Activated T-helper 2 cell treated with anti-CD3 and anti-CD28 coated beads, Interferon-gamma antibody, Interleukin-2, Interleukin-4, amounts not matched to agents 10 μg/mL and 5 μg/mL and 100 μg/mL, durations not matched to agents 14 hours and 24 hours and 36 hours (primary cell): ENCODE measurements around the gene SLC1A5. TPM values are rescaled to one million over a fixed set of nuclear protein-coding genes. Genes with fewer than 3 reads are reported as not detected.
"Not testable (repeated sequence)": the region's sequence is repeated elsewhere in the genome, so short reads cannot be mapped to it uniquely, and the experiment has no call there.

Experiments used
- DNase-seq: peaks from one replicate; pipeline ENCODE4 v3.0.0; 2021; ENCODE audit warnings: low spot score
- H3K27ac Mint-ChIP-seq: one replicate; pipeline ENCODE4 v1.8.0; 2021; ENCODE audit warnings: mixed read lengths
- H3K27me3 Mint-ChIP-seq: one replicate; pipeline ENCODE4 v1.8.0; 2021; ENCODE audit warnings: low read depth, mixed read lengths
- H3K36me3 Mint-ChIP-seq: one replicate; pipeline ENCODE4 v1.8.0; 2021; ENCODE audit warnings: low read depth, mixed read lengths
- H3K4me1 Mint-ChIP-seq: one replicate; pipeline ENCODE4 v1.8.0; 2021; ENCODE audit warnings: low read depth, mixed read lengths
- H3K4me3 Mint-ChIP-seq: one replicate; pipeline ENCODE4 v1.8.0; 2021; ENCODE audit warnings: low read depth, mild to moderate bottlenecking, moderate library complexity, mixed read lengths
- H3K9me3 Mint-ChIP-seq: one replicate; pipeline ENCODE4 v1.8.0; 2021; ENCODE audit warnings: mixed read lengths
- intact Hi-C: fragments of 100-400 bp; cut with micrococcal nuclease; formaldehyde crosslinking; loops from one replicate; pipeline ENCODE4 v1.15.1; 2023
- total RNA-seq: library from RNA; stranded (reverse); gene quantifications from 2 replicates; pipeline ENCODE4 v1.2.3, GENCODE V29; 2022

SLC1A5 gene
- total RNA-seq, 1 donor from 2014 or later, result 203 TPM

DNA sequence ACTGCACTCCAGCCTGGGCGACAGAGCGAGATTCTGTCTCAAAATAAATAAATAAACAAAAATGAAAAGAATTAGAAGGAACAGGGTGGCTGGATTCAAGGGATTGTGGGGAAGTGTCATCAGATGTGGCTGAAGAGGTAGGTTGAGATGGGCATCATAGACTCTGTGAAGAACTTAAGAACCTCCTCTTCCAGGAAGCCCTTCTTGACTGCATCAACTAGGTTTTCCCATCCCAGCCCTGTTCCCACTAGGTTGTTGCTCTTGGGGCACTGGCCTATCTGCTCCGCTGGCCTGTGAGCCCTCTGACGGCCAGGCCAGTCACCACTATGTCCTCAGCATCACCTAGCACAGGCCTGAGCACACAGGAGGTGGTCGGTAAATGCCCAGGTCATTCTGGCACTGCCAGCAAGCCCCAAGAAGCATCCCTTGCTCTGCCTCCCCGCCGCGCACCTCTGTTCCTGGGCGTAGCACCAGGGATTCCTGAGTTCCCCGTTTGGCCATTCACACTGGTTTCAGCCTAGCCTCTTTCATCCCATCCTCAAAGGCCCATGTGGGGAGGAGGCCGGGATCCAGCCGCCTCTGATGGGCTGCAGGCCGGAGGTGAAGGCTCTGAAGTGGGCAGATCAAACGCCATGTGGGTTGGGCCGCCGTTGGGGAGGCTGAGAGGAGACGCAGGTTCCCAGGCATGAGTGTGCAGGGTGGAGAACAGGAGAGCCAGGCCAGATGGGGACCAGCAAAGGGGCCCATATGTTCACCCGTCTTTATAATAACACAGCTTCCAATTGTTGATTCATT is 27.6 kb upstream of the SLC1A5 start:
- no peak overlapping the region for H3K4me3 Mint-ChIP-seq
- H3K9me3 Mint-ChIP-seq, result no peaks in the 10 kb centered on the region
- intact Hi-C loops, result no loop called here
- H3K36me3 Mint-ChIP-seq, result no peaks in the 10 kb centered on the region
- DNase-seq, result no peak
- H3K27ac Mint-ChIP-seq, result no peak overlapping the region
- H3K4me1 Mint-ChIP-seq, result peaks cover 18% of the 10 kb centered on the region
- no peaks in the 10 kb centered on the region for H3K27me3 Mint-ChIP-seq

GRCh38 chr19:46813839-46814358 is 25.5 kb upstream of the SLC1A5 start:
- Mint-ChIP-seq H3K9me3 (no peaks in the 10 kb centered on the region), H3K36me3 (no peaks in the 10 kb centered on the region), H3K4me3 (no peak overlapping the region), H3K4me1 (peaks cover under 1% of the 10 kb centered on the region), H3K27me3 (no peaks in the 10 kb centered on the region), H3K27ac (no peak overlapping the region)
- intact Hi-C loops, result no loop called here
- DNase-seq, result no peak

- no peaks in the 10 kb centered on the region for H3K36me3 Mint-ChIP-seq
- no peak overlapping the region for H3K4me3 Mint-ChIP-seq
- H3K9me3 Mint-ChIP-seq, result no peaks in the 10 kb centered on the region
- no peaks in the 10 kb centered on the region for H3K27me3 Mint-ChIP-seq
- no peaks in the 10 kb centered on the region for H3K4me1 Mint-ChIP-seq
- intact Hi-C loops, result no loop called here
- H3K27ac Mint-ChIP-seq, result no peak overlapping the region
- DNase-seq, result no peak
Observed at GRCh38 chr19:46812977-46813838, 24.8 kb upstream of the SLC1A5 start.

GRCh38 chr19:46809534-46810272 is 21.3 kb upstream of the SLC1A5 start:
- Mint-ChIP-seq H3K4me1 (no peaks in the 10 kb centered on the region), H3K27ac (no peak overlapping the region), H3K36me3 (no peaks in the 10 kb centered on the region)

GRCh38 chr19:46806656-46807055 is 18.3 kb upstream of the SLC1A5 start:
- H3K4me1 Mint-ChIP-seq, result no peaks in the 10 kb centered on the region
- intact Hi-C loops, result no loop called here
- DNase-seq, result no peak
- H3K27ac Mint-ChIP-seq, result no peak overlapping the region
- no peak overlapping the region for H3K4me3 Mint-ChIP-seq
- H3K9me3 Mint-ChIP-seq, result no peaks in the 10 kb centered on the region
- H3K36me3 Mint-ChIP-seq, result no peaks in the 10 kb centered on the region
- H3K27me3 Mint-ChIP-seq, result peaks cover 3% of the 10 kb centered on the region

More at GRCh38 chr19:46809534-46810272, 21.3 kb upstream of the SLC1A5 start:
- no peak for DNase-seq
- Mint-ChIP-seq H3K9me3 (no peaks in the 10 kb centered on the region), H3K27me3 (peaks cover 3% of the 10 kb centered on the region), H3K4me3 (no peak overlapping the region)
- intact Hi-C loops, result no loop called here

GRCh38 chr19:46804432-46804831 is 16.0 kb upstream of the SLC1A5 start:
- H3K27ac Mint-ChIP-seq, H3K36me3 Mint-ChIP-seq, intact Hi-C loops, DNase-seq, H3K9me3 Mint-ChIP-seq, H3K4me3 Mint-ChIP-seq, H3K27me3 Mint-ChIP-seq, H3K4me1 Mint-ChIP-seq: not testable (repeated sequence)

- Mint-ChIP-seq H3K36me3 (no peaks in the 10 kb centered on the region), H3K4me1 (no peaks in the 10 kb centered on the region), H3K27ac (no peak overlapping the region), H3K4me3 (no peak overlapping the region), H3K27me3 (peaks cover 5% of the 10 kb centered on the region), H3K9me3 (no peaks in the 10 kb centered on the region)
- intact Hi-C loops, result no loop called here
- no peak for DNase-seq
Observed at GRCh38 chr19:46803555-46803954, 15.2 kb upstream of the SLC1A5 start.

DNA sequence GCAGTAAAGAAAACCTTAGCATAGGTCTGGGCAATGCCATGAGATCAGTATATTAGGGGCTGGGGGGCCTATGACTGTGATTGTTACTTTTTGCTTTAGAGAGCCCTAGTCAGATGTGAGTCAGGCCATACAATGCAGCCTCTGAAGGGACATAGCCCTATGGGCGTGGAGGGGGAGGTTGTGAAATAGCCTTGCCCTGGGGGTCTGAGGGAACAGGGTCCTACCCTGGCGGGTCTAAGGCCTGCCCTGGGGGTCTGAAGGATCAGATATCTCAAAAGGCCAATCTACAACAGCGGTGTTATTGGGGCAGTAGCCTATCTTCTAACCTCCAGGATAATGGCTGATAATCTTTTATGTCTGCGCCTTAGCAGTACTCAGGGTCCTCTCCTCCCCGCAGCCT is 13.8 kb upstream of the SLC1A5 start:
- Mint-ChIP-seq H3K4me3 (no peak overlapping the region), H3K36me3 (no peaks in the 10 kb centered on the region), H3K27me3 (peaks cover 7% of the 10 kb centered on the region), H3K4me1 (no peaks in the 10 kb centered on the region), H3K9me3 (no peaks in the 10 kb centered on the region), H3K27ac (no peak overlapping the region)
- DNase-seq, result no peak
- intact Hi-C loops, result no loop called here

- no peak for DNase-seq
- Mint-ChIP-seq H3K27ac (no peak overlapping the region), H3K4me1 (no peaks in the 10 kb centered on the region), H3K4me3 (no peak overlapping the region), H3K36me3 (no peaks in the 10 kb centered on the region), H3K9me3 (no peaks in the 10 kb centered on the region), H3K27me3 (peaks cover 4% of the 10 kb centered on the region)
- intact Hi-C loops, result no loop called here
Observed at GRCh38 chr19:46798713-46799112, 10.3 kb upstream of the SLC1A5 start.

DNA sequence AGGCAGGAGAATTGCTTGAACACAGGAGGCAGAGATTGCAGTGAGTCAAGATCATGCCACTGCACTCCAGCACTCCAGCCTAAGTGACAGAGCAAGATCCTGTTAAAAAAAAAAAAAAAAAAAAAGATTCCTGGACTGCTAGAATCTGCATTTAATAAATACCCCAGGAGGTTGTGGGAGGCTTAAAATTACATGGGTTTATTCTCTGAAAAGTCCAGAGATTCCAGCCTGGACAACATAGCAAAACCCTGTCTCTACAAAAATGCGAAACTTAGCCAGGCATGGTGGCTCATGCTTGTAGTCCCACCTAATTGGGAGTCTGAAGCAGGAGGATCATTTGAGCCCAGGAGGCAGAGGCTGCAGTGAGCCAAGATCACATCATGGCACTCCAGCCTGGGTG is 9.5 kb upstream of the SLC1A5 start:
- Mint-ChIP-seq H3K27ac (no peak overlapping the region), H3K4me1 (no peaks in the 10 kb centered on the region), H3K36me3 (no peaks in the 10 kb centered on the region), H3K9me3 (no peaks in the 10 kb centered on the region), H3K4me3 (no peak overlapping the region), H3K27me3 (peaks cover 4% of the 10 kb centered on the region)
- DNase-seq, result no peak
- intact Hi-C loops, result no loop called here

- intact Hi-C loops, result no loop called here
- DNase-seq, result peak; percentile 49
- H3K27me3 Mint-ChIP-seq, result no peaks in the 10 kb centered on the region
- no peaks in the 10 kb centered on the region for H3K9me3 Mint-ChIP-seq
- peaks cover 20% of the 10 kb centered on the region for H3K4me1 Mint-ChIP-seq
- no peak overlapping the region for H3K4me3 Mint-ChIP-seq
- peaks cover 3% of the 10 kb centered on the region for H3K36me3 Mint-ChIP-seq
- peak overlapping the region; percentile 76 for H3K27ac Mint-ChIP-seq
Observed at GRCh38 chr19:46791944-46792343, 3.5 kb upstream of the SLC1A5 start.

- Mint-ChIP-seq H3K27ac (peak overlapping the region; percentile 12), H3K9me3 (no peaks in the 10 kb centered on the region), H3K27me3 (no peaks in the 10 kb centered on the region), H3K36me3 (peaks cover 29% of the 10 kb centered on the region), H3K4me3 (no peak overlapping the region), H3K4me1 (peaks cover 34% of the 10 kb centered on the region)
- no peak for DNase-seq
- intact Hi-C loops, result loop anchor here (5.0 kb wide), 1 partner anchor 187 kb away; the partner anchor contains the start of gene CALM3
Observed at GRCh38 chr19:46789371-46789770, 977 bp upstream of the SLC1A5 start.
